ENCODE results near the gene PLEKHA4. TPM values are rescaled to one million over a fixed set of nuclear protein-coding genes. Genes with fewer than 3 reads are reported as not detected.
A peak's percentile ranks its signal among the peaks of the same experiment; 100 is the strongest.

The PLEKHA4 gene
- total and polyA plus RNA-seq, 2 of the 13 experiments (the other 11 are each of a cell fraction or from before 2014, with no cell fraction given): 4.8 to 6.0 TPM

DNA sequence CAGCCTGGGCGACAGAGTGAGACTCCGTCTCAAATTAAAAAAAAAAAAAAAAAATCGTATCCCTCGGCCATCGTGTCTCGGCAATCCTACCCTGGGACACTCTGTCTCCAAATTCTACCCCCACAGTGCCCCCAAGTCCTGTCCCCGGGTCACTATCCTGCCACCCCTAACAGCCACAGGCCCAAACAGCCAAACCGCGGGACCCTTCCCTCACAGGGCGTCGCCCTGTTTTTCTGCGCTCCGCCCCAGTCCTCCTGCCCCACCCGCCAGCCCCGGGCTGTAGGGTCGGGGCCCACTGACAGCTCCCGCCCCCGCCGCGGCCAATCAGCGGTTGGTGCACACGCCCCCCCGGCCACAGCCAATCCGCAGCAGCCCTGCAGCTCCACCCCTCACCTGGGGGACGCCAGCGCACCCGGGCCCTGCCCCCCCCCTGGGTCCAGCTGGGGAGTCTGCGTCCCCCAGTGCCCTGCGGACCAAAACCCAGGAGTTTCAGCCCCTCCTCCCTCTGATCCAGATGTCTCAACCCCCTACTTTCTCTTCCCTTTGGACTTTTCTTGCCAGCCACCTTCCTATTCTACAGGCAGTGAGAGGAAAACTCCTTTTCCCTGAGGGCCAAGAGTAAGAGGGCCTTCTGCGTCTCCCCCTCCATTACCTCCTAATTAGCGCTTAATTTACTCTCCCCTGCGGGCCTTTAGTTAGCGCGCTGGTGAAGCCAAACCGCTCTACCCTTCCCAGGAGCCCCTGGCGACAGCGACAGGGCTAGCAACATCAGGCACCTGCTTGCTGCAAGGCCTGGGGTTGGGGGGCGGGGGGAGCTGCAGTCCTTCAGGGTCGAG lies 56.1 kb downstream of the PLEKHA4 start (continued):
- TF ChIP-seq, protein P1, sequence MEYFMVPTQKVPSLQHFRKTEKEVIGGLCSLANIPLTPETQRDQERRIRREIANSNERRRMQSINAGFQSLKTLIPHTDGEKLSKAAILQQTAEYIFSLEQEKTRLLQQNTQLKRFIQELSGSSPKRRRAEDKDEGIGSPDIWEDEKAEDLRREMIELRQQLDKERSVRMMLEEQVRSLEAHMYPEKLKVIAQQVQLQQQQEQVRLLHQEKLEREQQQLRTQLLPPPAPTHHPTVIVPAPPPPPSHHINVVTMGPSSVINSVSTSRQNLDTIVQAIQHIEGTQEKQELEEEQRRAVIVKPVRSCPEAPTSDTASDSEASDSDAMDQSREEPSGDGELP (IDR thresholded peaks at IDR 0.05; ENCODE audit: borderline replicate concordance, low read depth): peak; percentile 78; the same call in 1 of the 2 replicates
- TF ChIP-seq XBP1 (CRISPR knock-in tag; IDR thresholded peaks at IDR 0.05) (no peak), NFYB (CRISPR knock-in tag; IDR thresholded peaks at IDR 0.05) (peak; percentile 81), PLRG1 (conservative IDR thresholded peaks at IDR 0.05) (no peak), MIER3 (CRISPR knock-in tag; IDR thresholded peaks at IDR 0.05; ENCODE audit: borderline replicate concordance) (no peak), IKZF4 (CRISPR knock-in tag; IDR thresholded peaks at IDR 0.05; ENCODE audit: borderline replicate concordance, low read depth, not compliant biosample characterization) (no peak), PPARG (CRISPR knock-in tag; conservative IDR thresholded peaks at IDR 0.05) (no peak), RXRA (CRISPR knock-in tag; IDR thresholded peaks at IDR 0.05) (no peak), ZNF616 (CRISPR knock-in tag; IDR thresholded peaks at IDR 0.05; ENCODE audit: low read depth) (no peak), FOSL2 (CRISPR knock-in tag; IDR thresholded peaks at IDR 0.05) (peak; percentile 22; the same call in 1 of the 2 replicates), ZNF83 (CRISPR knock-in tag; IDR thresholded peaks at IDR 0.05; ENCODE audit: borderline replicate concordance) (no peak), AKAP8 (CRISPR knock-in tag; IDR thresholded peaks at IDR 0.05) (peak; percentile 99), ZNF296 (CRISPR knock-in tag; conservative IDR thresholded peaks at IDR 0.05) (no peak), POLR2G (IDR thresholded peaks at IDR 0.05; ENCODE audit: low read depth, low read length) (peak; percentile 65), ZNF75D (CRISPR knock-in tag; IDR thresholded peaks at IDR 0.05; ENCODE audit: borderline replicate concordance) (no peak), ERF (CRISPR knock-in tag; IDR thresholded peaks at IDR 0.05) (0 out of 2 replicates have a peak, but pooled peaks have one; percentile 33), ZNF724P (CRISPR knock-in tag; IDR thresholded peaks at IDR 0.05; ENCODE audit: borderline replicate concordance) (no peak), TEAD2 (CRISPR knock-in tag; IDR thresholded peaks at IDR 0.05) (no peak), KLF12 (CRISPR knock-in tag; IDR thresholded peaks at IDR 0.05; ENCODE audit: borderline replicate concordance) (peak; percentile 31; the same call in 1 of the 2 replicates), NRL (CRISPR knock-in tag; IDR thresholded peaks at IDR 0.05; ENCODE audit: borderline replicate concordance) (no peak)
- TF ChIP-seq, protein P2, sequence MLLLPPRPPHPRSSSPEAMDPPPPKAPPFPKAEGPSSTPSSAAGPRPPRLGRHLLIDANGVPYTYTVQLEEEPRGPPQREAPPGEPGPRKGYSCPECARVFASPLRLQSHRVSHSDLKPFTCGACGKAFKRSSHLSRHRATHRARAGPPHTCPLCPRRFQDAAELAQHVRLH (CRISPR knock-in tag; IDR thresholded peaks at IDR 0.05; ENCODE audit: borderline replicate concordance, low read depth): no peak
- TF ChIP-seq, protein P3, sequence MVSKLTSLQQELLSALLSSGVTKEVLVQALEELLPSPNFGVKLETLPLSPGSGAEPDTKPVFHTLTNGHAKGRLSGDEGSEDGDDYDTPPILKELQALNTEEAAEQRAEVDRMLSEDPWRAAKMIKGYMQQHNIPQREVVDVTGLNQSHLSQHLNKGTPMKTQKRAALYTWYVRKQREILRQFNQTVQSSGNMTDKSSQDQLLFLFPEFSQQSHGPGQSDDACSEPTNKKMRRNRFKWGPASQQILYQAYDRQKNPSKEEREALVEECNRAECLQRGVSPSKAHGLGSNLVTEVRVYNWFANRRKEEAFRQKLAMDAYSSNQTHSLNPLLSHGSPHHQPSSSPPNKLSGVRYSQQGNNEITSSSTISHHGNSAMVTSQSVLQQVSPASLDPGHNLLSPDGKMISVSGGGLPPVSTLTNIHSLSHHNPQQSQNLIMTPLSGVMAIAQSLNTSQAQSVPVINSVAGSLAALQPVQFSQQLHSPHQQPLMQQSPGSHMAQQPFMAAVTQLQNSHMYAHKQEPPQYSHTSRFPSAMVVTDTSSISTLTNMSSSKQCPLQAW (CRISPR knock-in tag; IDR thresholded peaks at IDR 0.05): 0 out of 2 replicates have a peak, but pooled peaks have one; percentile 29
- TF ChIP-seq, protein P4, sequence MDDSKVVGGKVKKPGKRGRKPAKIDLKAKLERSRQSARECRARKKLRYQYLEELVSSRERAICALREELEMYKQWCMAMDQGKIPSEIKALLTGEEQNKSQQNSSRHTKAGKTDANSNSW (CRISPR knock-in tag; IDR thresholded peaks at IDR 0.05; ENCODE audit: borderline replicate concordance): no peak
- TF ChIP-seq, protein P5, sequence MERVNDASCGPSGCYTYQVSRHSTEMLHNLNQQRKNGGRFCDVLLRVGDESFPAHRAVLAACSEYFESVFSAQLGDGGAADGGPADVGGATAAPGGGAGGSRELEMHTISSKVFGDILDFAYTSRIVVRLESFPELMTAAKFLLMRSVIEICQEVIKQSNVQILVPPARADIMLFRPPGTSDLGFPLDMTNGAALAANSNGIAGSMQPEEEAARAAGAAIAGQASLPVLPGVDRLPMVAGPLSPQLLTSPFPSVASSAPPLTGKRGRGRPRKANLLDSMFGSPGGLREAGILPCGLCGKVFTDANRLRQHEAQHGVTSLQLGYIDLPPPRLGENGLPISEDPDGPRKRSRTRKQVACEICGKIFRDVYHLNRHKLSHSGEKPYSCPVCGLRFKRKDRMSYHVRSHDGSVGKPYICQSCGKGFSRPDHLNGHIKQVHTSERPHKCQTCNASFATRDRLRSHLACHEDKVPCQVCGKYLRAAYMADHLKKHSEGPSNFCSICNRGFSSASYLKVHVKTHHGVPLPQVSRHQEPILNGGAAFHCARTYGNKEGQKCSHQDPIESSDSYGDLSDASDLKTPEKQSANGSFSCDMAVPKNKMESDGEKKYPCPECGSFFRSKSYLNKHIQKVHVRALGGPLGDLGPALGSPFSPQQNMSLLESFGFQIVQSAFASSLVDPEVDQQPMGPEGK (CRISPR knock-in tag; IDR thresholded peaks at IDR 0.05): peak; percentile 96
- TF ChIP-seq, protein P6, sequence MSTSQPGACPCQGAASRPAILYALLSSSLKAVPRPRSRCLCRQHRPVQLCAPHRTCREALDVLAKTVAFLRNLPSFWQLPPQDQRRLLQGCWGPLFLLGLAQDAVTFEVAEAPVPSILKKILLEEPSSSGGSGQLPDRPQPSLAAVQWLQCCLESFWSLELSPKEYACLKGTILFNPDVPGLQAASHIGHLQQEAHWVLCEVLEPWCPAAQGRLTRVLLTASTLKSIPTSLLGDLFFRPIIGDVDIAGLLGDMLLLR (CRISPR knock-in tag; IDR thresholded peaks at IDR 0.05): no peak
